Peyer's patch (tissue), 4 donors: Measurements from ENCODE around the gene TCIRG1.

Source experiments
- CTCF ChIP-seq, 6 experiments: fragments of 450-650 bp in 4 of 6; fragments of 200-600 bp in 2 of 6; sonication (generic) in 1 of 6; IDR thresholded peaks; one replicate each; pipeline ENCODE4 v1.5.1; 2017 to 2019; ENCODE audit warnings: antibody characterized with exemption in 6 of 6, mild to moderate bottlenecking in 3 of 6, moderate library complexity in 1 of 6
- POLR2A ChIP-seq, 2 donors: fragments of 450-650 bp; IDR thresholded peaks; one replicate each; pipeline ENCODE4 v1.5.1; 2017; ENCODE audit warnings: antibody characterized with exemption in 2 of 2, mild to moderate bottlenecking in 2 of 2, moderate library complexity in 2 of 2

- TF ChIP-seq CTCF (IDR thresholded peaks at IDR 0.05) = no peak
- TF ChIP-seq POLR2A (IDR thresholded peaks at IDR 0.05) = no peak
Measured at GRCh38 chr11:67997475-67997921, 41.3 kb upstream of the TCIRG1 start.
